ENCODE measurements around the gene MORN4. TPM values are rescaled to one million over a fixed set of nuclear protein-coding genes. Genes with fewer than 3 reads are reported as not detected.
A peak's percentile ranks its signal among the peaks of the same experiment; 100 is the strongest.
"Not testable (repeated sequence)": the region's sequence is repeated elsewhere in the genome, so short reads cannot be mapped to it uniquely, and the experiment has no call there.

MORN4 gene
- polyA plus RNA-seq, 3 donors: 21.7 to 29.7 (median 22.9) TPM

DNA sequence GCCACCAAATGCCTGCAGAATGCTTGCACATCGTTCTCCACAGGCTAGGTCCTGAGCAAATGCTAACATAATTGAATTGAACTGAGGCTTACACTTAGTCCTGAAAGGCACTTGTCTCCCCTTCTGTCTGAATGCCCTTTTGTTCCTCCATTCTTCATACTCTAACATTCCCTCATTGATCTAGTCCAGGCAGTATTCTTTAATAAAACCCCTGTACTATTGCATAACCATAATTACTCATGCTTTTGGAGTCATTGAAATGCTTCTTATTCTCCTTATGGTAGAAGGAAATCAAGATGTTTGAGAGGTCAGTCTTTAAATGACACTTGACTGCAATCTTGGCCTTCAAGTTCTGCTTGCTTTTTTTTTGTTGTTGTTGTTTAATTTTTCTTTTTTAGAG lies 14.3 kb upstream of the MORN4 start:
- DNase-seq: no peak

DNA sequence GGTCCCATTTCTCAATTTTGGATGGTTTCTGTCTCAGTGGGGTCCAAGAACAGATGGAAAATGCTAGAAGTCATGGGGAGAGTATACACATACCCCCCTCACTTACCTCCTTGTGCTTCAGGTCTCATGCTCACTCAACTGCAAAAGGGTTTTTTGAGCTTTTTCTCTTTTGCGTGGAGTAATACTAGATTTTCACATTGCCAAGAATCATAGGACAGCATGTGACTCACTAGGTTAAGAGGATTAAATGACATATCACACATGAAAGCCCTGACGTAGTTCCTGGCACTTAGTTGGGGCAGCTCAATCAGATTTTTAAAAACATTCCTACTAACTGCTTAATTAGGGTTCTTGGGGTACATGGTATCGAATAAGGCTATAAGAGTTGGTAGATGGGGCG lies 11.6 kb upstream of the MORN4 start:
- DNase-seq: no peak

DNA sequence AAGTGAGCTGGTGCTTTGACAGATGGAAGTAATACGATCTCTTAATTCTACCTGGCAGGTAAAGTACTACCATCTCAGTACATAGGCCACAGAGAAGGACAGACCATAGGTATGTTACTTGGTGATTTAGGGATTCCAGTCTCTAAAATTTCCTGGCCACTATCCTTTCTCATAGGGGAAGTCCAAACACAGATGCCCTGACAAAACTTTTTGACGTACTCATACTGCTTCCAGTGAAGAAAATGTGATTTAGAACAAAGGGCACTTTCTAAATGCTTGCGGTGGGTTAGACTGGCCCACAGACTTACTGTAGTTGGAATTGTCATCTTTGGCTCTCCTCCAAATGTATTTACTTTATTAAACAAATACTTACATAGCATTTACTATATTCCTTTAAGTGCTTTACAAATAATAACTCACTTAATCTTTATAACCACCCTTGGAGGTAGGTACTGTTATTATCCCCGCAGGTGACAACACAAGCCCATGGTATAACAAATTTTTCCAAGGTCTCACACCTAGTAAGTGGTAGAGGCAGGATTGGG lies 10.2 kb upstream of the MORN4 start:
- DNase-seq: no peak

DNA sequence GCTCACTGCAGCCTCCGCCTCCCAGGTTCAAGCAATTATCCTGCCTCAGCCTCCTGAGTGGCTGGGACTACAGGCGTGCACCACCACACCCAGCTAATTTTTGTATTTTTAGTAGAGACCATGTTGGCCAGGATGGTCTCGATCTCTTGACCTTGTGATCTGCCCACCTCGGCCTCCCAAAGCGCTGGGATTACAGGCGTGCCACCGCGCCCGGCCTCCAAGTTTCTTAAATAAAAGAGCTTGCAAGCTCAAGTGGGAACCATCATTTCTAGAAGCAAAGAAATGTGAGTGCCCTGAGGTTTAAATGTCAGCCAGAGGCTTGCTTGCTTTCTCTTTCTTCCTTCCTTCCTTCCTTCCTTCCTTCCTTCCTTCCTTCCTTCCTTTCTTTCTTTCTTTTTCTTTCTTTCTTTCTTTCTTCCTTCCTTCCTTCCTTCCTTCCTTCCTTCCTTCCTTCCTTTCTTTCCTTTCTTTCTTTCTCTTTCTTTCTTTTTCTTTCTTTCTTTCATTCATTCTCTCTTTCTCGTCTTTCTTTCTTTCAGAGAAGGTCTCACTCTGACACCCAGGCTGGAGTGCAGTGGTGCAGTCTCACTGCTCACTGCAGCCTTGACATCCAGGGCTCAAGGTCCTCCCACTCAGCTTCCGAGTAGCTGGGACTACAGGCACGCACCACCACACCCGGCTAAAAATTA lies 9.3 kb upstream of the MORN4 start:
- not testable (repeated sequence) for DNase-seq

DNA sequence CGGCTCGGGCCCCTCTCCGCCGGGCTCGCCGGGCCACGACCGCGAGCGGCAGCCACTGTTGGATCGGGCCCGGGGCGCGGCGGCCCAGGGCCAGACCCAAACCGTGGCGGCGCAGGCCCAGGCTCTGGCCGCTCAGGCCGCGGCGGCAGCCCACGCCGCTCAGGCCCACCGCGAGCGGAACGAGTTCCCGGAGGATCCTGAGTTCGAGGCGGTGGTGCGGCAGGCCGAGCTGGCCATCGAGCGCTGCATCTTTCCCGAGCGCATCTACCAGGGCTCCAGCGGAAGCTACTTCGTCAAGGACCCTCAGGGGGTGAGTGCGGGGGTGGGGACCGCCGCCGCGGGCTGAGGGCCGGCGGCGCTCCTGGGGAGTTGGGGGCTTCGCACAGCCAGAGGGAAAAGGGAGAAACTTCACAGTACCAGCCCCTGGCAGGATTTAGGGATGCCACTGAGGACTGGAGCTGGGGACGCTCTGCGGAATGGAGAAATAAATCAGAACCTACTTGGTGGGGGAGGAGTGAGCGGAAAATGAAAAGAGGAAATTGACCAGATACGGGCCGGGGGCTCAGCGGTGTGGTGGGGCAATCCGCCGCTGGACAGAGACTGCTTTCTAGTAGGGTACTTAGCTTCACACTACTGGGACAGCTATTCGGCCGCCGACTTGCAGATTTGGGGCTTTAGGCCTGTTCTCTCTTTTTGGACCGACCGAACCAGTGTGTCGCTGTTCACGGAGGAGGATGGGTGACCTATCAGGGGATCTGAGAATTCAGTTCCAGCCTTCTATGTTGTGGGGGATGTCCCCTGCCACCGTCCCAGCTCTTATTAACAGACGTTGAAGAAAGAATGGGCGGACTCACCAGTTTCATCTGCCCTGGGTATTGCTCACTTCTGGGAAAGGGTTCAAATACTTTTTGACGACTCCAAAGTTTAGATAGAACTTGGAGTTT lies 7.8 kb upstream of the MORN4 start:
- DNase-seq: peak; percentile 34

DNA sequence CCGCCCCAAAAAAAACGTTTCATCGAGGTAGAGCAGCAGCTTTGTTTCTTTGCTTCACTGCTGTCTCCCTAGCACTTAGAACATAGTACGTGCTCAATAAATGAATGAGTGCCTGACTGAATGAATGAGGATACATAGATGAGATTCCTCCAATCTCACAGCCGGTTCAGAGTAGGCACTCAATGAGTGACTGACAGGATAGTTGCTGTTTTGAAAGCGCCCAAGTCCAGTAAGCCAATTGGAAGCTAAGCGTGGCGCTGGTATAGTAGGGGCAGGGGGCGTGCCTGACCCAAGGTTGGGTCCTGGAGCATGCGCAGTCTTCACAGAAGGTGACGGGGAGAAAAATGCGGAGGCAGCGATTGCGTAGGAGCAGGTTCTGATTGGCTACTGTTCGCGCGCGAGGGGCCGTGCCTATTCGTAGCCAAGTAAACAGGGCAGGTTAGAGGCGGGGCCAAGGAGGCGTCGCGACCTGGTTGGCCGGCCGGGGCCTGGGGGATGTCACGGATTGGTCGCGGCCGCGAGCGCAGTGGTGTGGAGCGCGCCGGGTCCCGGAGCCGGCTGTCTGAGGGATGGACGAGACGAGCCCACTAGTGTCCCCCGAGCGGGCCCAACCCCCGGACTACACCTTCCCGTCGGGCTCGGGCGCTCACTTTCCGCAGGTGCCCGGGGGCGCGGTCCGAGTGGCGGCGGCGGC lies 7.0 kb upstream of the MORN4 start, which contains the start of gene PI4K2A:
PI4K2A (plus strand) TSS at position 498 of the 694 bp plus-strand sequence; CDS start at position 570, 72 bp downstream.
- peak; percentile 99 for DNase-seq

DNA sequence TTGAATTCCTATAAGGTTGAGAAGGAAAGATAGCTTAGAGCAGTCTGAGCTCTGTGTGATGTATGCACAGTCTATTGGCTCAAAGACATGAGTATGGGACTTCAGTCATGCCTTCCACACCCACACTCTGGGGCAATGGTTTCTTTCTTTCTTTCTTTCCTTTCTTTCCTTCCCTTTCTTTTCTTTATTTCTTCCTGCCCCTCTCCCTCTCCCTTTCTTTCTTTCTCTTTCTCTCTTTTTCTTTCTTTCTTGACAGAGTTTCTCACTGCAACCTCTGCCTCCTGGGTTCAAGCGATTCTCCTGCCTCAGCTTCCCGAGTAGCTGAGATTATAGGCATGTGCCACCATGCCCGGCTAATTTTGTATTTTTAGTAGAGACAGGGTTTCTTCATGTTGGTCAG lies 5.8 kb upstream of the MORN4 start:
- DNase-seq: not testable (repeated sequence)

DNA sequence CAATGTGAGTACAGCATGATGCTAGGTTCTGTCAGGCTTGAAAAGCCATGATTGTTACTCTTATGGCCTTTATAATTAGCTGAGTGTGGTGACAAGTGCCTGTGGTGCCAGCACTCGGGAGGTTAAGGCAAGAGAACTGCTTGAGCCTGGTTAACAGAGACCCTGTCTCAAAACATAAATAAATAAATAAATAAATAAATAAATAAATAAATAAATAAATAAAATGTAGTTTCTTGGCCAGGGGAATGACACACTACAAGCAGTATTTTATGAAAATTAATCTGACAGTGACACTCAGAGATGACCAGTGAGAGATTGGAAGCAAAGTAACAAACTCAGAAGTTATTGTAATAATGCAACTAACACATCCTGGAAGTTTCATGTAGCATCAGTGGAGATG lies 2.3 kb upstream of the MORN4 start:
- DNase-seq: no peak

DNA sequence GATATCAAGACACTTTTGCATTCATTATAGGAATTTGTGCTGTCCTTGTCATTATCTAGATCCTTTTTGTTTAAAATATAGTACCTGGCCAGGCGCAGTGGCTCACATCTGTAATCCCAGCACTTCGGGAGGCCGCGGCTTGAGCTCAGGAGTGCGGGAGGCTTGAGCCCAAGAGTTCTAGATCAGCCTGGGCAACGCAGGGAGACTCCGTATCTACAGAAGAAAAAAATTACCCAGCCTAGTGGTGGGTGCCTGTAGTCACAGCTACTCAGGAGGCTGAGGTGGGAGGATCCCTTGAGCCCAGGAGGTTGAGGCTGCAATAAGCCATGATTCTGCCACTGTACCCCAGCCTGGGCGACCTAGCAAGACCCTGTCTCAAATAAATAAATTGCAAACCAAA lies 621 bp upstream of the MORN4 start:
- no peak for DNase-seq

DNA sequence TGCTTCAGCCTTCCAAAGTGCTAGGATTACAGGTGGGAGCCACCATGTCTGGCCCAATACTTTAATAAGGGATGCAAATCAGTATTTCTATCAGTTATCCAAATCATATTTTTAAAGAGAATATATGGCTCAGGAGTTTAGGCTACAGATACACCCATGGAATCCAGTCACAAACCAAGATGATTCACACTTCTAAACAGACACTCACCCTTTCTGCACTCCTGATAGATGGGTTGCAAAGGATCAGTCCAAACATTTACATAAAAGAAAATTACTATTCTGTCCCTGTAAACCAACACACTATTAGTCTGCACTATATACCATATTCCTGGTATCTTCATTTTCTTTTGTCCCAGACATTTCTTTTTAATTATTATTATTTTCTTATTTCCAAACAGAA lies 2.2 kb downstream of the MORN4 start:
- no peak for DNase-seq

DNA sequence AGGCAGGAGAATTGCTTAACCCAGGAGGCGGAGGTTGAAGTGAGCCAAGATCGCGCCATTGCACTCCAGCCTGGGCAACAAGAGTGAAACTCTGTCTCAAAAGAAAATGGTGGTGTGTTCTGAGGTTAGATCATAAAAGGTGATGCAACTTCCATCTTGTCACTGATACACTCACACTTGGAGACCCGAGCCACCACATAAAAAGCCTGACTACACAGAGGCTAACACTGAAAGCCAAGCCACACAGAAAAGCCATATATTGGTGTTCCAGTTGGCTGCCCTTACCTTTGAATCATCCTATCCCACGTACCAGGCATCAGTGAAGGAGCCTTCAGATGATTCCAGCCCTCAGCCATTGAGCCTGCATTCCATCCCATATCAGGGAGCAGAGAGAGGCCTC lies 4.0 kb downstream of the MORN4 start:
- DNase-seq: no peak

DNA sequence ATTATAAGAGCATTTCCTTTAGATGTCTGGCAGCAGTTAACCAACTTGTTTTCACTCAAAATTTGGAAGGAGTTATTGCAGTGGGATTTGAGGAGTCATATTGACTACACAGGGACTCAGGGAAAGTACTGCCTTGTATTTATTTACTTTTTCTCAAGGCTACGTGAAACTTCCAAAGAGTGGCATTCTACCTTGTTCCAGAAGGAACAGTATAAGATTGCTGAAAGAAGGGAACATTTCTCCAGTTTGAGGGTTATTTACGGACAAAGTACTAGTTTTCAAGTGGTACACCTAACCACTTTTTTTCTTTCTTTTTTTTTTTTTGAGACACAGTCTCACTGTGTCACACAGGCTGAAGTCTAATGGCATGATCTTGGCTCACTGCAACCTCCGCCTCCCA lies 5.1 kb downstream of the MORN4 start:
- DNase-seq: no peak

DNA sequence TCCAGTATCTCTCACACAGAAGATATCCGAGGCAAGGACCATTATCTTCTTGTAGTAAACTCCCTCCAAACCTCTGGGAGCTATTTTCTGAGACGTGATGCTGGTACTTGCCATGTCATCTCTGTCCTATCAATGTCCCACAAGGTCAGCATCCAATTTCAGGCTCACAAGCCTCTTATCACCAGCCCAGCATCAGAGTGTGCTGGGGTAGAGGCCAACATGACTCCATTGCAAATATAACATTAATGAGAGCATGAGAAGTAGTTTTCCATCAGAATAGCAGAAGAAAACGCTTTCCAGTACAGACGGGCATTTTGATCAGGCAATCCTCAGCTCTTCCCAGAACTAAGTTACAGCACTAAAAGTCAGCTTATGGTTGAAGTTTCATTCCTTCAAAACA lies 5.6 kb downstream of the MORN4 start:
- DNase-seq: no peak

DNA sequence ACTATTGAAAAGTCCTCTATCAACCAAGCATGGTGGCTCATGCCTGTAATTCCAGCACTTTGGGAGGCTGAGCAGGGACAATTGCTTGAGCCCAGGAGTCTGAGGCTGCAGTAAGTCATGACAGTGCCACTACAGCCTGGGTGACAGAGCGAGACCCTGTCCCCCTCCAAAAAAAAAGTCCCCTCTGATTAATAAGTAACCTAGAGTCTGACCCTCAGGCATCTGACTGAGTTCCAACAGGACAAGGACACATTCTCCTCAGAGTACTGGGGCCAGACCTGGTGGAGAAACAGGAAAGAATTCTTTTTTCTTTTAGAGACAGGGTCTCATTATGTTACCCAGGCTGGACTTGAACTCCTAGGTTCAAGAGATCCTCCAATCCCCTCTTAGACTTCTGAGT lies 10.0 kb downstream of the MORN4 start:
- peak; percentile 24 for DNase-seq

DNA sequence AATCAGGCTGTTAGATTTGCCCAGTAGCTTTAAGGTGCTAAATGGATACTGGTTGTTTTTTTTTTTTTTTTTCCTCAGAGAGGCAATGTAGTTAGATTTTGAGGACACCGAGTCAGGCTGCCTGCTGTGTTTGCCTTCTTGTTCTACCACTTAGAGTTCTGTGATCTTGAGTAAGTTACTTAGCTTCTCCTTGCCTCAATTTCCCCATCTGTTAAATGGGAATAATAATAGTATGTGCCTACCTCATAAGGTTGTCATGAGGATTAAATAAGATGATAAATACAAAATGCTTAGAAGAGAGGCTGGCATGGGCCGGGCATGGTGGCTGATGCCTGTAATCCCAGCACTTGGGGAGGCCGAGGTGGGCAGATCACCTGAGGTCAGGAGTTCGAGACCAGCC lies 14.6 kb downstream of the MORN4 start:
- no peak for DNase-seq

DNA sequence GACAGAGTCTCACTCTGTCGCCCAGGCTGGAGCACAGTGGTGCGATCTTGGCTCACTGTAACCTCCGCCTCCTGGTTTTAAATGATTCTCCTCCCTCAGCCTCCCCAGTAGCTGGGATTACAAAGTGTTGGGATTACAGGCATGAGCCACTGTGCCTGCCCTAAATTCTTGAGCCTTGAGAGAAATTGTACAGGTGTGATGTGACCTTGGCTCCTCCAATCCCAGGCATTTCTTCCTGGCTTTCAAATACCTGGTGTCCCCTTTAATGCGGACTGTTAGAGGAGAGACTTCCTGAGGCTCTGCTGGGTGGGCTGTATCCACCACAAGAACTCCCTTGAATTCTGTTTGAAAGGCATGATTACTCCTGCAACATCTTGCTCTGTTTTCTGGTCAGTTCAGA lies 15.0 kb downstream of the MORN4 start:
- DNase-seq: no peak

DNA sequence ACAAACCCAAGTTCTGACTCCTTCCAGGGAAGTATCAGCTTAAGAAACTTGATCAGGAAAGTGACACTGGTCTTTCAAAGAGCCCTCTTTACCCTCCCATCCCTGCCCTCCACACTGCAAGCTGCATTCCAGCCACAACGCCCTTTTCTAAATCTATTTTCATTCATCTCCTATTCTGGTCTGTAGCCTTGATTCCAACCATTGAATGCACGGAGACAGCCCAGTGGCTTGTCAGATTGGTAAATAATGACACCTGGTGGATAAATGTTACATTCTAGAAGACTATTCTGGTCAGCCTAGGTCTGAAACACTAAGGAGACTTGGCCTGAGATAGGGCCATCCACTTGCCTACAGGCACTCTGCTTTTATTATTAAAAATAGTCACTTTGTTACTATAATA lies 20.9 kb downstream of the MORN4 start:
- DNase-seq: peak; percentile 39

DNA sequence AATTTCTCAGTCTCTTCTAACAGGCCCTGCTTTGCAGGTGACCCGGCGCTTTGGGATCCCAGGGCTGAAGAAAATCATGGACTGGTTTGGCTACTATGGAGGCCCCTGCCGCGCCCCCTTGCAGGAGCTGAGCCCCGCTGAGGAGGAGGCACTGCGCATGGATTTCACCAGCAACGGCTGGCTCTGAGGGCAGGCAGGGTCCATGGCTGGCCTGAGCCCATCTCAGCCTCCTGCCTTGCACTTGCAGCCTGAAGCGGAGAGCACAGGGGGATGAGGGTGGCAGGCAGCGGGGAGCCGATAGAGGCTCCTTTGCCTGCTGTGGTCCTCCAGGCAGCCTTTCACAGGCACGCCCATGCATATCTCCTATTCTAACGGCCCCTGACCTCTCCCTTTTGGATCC lies 21.8 kb downstream of the MORN4 start:
- no peak for DNase-seq

DNA sequence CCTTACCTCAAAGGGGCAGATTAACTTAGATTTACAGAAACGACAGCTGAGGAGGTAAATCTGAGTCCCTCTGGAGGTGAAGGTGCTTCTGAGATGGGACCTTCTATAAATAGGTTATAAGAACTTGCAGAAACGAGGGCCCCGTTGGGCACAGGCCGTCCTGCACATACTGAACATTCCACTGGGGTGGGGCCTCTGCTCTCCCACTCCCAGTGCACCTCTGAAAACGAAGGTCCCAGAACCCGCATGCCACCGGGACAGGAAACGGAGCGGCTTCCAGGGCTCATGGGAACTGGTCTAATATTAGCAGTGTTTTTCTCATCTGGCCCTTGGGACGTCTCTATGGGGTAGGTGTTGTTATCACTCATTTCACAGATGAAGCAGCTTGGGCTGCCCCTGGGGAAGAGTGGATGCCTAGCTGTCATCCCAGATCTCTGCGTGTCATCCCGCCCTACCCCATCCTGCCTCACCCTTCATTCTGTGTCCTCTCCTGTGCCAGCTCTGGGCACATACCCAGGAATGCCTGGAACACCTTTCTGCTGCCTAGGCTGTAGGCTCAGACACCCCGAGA lies 24.2 kb downstream of the MORN4 start:
- no peak for DNase-seq

DNA sequence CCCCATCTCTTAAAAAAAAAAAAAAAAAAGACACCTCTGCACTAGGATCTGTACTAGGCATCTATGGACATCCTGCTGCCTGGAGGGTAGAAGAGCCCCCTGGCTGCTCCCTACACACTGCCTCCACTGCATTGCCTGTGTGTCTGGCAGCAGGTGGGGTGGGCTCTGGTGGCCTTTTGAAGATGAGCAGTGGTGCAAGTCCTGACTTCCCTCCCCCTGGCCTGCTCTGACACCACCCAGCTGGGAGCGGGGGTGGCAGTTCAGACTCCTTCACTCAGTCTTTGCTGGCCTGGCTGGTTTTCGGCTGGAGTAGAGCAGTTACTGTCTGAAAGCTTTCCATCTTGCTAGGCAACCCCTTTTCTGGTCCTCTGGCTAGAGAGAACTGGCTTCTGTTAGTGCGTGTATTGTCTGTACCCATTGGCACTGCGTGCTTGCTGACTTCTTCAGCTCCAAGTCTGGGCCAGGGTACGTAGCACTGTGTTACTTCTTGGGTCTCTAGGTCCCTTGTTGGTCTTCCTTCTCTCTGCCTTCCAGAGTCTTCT lies 26.1 kb downstream of the MORN4 start:
- peak; percentile 8 for DNase-seq
